ENCODE results near the gene VASH2.
A peak's percentile ranks its signal among the peaks of the same experiment; 100 is the strongest.
"Not testable (repeated sequence)": the region's sequence is repeated elsewhere in the genome, so short reads cannot be mapped to it uniquely, and the experiment has no call there.

VASH2 gene

GRCh38 chr1:212950243-212951125 lies at the start of gene VASH2:
VASH2 (plus strand) TSS chr1:212950541; CDS start chr1:212951543, 1,002 bp downstream.
- DNase-seq (ENCODE audit: low read depth, low spot score) = peak; percentile 82
- peak within 1 kb of the TSS; percentile 65 for H3K4me3 ChIP-seq (ENCODE audit: low read depth, low read length)
- peak; percentile 26 for TF ChIP-seq CTCF (IDR thresholded peaks at IDR 0.05; ENCODE audit: low read depth, low read length)
- in situ Hi-C loops (cut with HindIII; ENCODE audit: low sequenced_read_pairs) = no loop called here

GRCh38 chr1:212901290-212901689 lies 49.1 kb upstream of the VASH2 start:
- no peak for TF ChIP-seq CTCF (IDR thresholded peaks at IDR 0.05; ENCODE audit: low read depth, low read length)
- H3K4me3 ChIP-seq (ENCODE audit: low read depth, low read length) = no peak overlapping the region
- in situ Hi-C loops (cut with HindIII; ENCODE audit: low sequenced_read_pairs) = no loop called here
- no peak for DNase-seq (ENCODE audit: low read depth, low spot score)

GRCh38 chr1:212902054-212902453 lies 48.3 kb upstream of the VASH2 start:
- TF ChIP-seq CTCF (IDR thresholded peaks at IDR 0.05; ENCODE audit: low read depth, low read length) = no peak
- DNase-seq (ENCODE audit: low read depth, low spot score) = no peak
- H3K4me3 ChIP-seq (ENCODE audit: low read depth, low read length) = no peak overlapping the region
- in situ Hi-C loops (cut with HindIII; ENCODE audit: low sequenced_read_pairs) = no loop called here

- in situ Hi-C loops (cut with HindIII; ENCODE audit: low sequenced_read_pairs) = no loop called here
- no peak for DNase-seq (ENCODE audit: low read depth, low spot score)
- TF ChIP-seq CTCF (IDR thresholded peaks at IDR 0.05; ENCODE audit: low read depth, low read length) = no peak
- H3K4me3 ChIP-seq (ENCODE audit: low read depth, low read length) = no peak overlapping the region
Measured at GRCh38 chr1:212903664-212904063, 46.7 kb upstream of the VASH2 start.

- in situ Hi-C loops (cut with HindIII; ENCODE audit: low sequenced_read_pairs); H3K4me3 ChIP-seq (ENCODE audit: low read depth, low read length): not testable (repeated sequence)
Measured at GRCh38 chr1:212908071-212908470, 42.3 kb upstream of the VASH2 start.

GRCh38 chr1:212908971-212909370 lies 41.4 kb upstream of the VASH2 start:
- no peak overlapping the region for H3K4me3 ChIP-seq (ENCODE audit: low read depth, low read length)
- in situ Hi-C loops (cut with HindIII; ENCODE audit: low sequenced_read_pairs) = no loop called here
- DNase-seq (ENCODE audit: low read depth, low spot score) = no peak
- no peak for TF ChIP-seq CTCF (IDR thresholded peaks at IDR 0.05; ENCODE audit: low read depth, low read length)

More at GRCh38 chr1:212908071-212908470, 42.3 kb upstream of the VASH2 start:
- not testable (repeated sequence) for DNase-seq (ENCODE audit: low read depth, low spot score)

GRCh38 chr1:212909652-212910063 lies 40.7 kb upstream of the VASH2 start:
- DNase-seq (ENCODE audit: low read depth, low spot score) = no peak
- TF ChIP-seq CTCF (IDR thresholded peaks at IDR 0.05; ENCODE audit: low read depth, low read length) = no peak
- no peak overlapping the region for H3K4me3 ChIP-seq (ENCODE audit: low read depth, low read length)
- in situ Hi-C loops (cut with HindIII; ENCODE audit: low sequenced_read_pairs) = no loop called here

- H3K4me3 ChIP-seq (ENCODE audit: low read depth, low read length); DNase-seq (ENCODE audit: low read depth, low spot score); in situ Hi-C loops (cut with HindIII; ENCODE audit: low sequenced_read_pairs): not testable (repeated sequence)
Measured at GRCh38 chr1:212910213-212910612, 40.1 kb upstream of the VASH2 start.

- H3K4me3 ChIP-seq (ENCODE audit: low read depth, low read length); in situ Hi-C loops (cut with HindIII; ENCODE audit: low sequenced_read_pairs); DNase-seq (ENCODE audit: low read depth, low spot score): not testable (repeated sequence)
Measured at GRCh38 chr1:212913638-212914037, 36.7 kb upstream of the VASH2 start.

GRCh38 chr1:212914110-212914509 lies 36.2 kb upstream of the VASH2 start:
- DNase-seq (ENCODE audit: low read depth, low spot score); H3K4me3 ChIP-seq (ENCODE audit: low read depth, low read length); in situ Hi-C loops (cut with HindIII; ENCODE audit: low sequenced_read_pairs): not testable (repeated sequence)

Measured in astrocyte of the spinal cord (primary cell).